ENCODE data around the gene PPP1R3F.

PPP1R3F gene

DNA sequence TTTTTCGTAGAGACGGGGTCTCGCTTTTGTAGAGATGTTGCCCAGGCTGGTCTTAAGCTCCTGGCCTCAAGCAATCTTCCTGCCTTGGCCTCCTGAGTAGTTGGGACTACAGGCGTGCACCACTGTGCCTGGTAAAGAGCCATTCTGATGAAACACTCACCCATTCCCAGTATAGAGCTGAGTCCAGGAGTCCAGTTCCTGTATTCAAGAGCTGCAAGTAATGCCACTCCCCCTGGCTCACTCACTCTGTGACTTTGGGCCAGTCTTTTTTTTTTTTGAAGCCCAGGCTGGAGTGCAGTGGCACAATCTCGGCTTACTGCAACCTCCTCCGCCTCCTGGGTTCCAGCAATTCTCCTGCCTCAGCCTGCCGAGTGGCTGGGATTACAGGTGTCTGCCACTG, 30.9 kb upstream of the PPP1R3F start:
- H3K4me3 ChIP-seq (ENCODE audit: control insufficient read depth, low read depth, low read length), result no peak overlapping the region
- no peak for DNase-seq (ENCODE audit: low read depth)
- TF ChIP-seq CTCF (IDR thresholded peaks at IDR 0.05; ENCODE audit: control insufficient read depth, insufficient read depth, low read depth, low read length, missing control alignments), result no peak

GRCh38 chrX:49242545-49243066, 27.0 kb upstream of the PPP1R3F start:
- no peak overlapping the region for H3K4me3 ChIP-seq (ENCODE audit: control insufficient read depth, low read depth, low read length)
- no peak for DNase-seq (ENCODE audit: low read depth)
- no peak for TF ChIP-seq CTCF (IDR thresholded peaks at IDR 0.05; ENCODE audit: control insufficient read depth, insufficient read depth, low read depth, low read length, missing control alignments)

GRCh38 chrX:49243166-49243565, 26.4 kb upstream of the PPP1R3F start:
- H3K4me3 ChIP-seq (ENCODE audit: control insufficient read depth, low read depth, low read length), result no peak overlapping the region
- no peak for TF ChIP-seq CTCF (IDR thresholded peaks at IDR 0.05; ENCODE audit: control insufficient read depth, insufficient read depth, low read depth, low read length, missing control alignments)
- DNase-seq (ENCODE audit: low read depth), result no peak

- no peak for TF ChIP-seq CTCF (IDR thresholded peaks at IDR 0.05; ENCODE audit: control insufficient read depth, insufficient read depth, low read depth, low read length, missing control alignments)
- DNase-seq (ENCODE audit: low read depth), result no peak
- no peak overlapping the region for H3K4me3 ChIP-seq (ENCODE audit: control insufficient read depth, low read depth, low read length)
Measured at GRCh38 chrX:49244207-49244606, 25.4 kb upstream of the PPP1R3F start.

- no peak for TF ChIP-seq CTCF (IDR thresholded peaks at IDR 0.05; ENCODE audit: control insufficient read depth, insufficient read depth, low read depth, low read length, missing control alignments)
- no peak for DNase-seq (ENCODE audit: low read depth)
- no peak overlapping the region for H3K4me3 ChIP-seq (ENCODE audit: control insufficient read depth, low read depth, low read length)
Measured at GRCh38 chrX:49246541-49246940, 23.1 kb upstream of the PPP1R3F start.

DNA sequence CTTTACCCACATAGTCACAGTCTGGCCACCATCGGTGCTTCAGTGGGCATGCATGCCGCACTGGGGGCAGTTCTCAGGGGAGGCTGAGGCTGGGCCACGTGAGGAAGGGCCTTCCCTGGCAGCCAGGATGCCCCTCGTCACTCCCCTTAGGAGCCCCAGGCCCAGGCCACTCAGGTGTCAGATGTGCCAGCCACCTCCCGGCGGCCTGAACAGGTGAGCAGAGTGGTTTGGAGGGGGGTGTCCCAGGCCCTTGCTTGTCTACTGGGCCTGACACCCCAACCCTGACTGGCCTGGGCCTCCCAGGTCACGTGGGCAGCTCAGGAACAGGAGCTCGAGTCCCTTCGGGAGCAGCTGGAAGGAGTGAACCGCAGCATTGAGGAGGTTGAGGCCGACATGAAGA, 22.2 kb upstream of the PPP1R3F start:
- no peak overlapping the region for H3K4me3 ChIP-seq (ENCODE audit: control insufficient read depth, low read depth, low read length)
- no peak for DNase-seq (ENCODE audit: low read depth)
- no peak for TF ChIP-seq CTCF (IDR thresholded peaks at IDR 0.05; ENCODE audit: control insufficient read depth, insufficient read depth, low read depth, low read length, missing control alignments)
